HepG2 (cell line): Measurements from ENCODE around the gene HCFC1. TPM values are rescaled to one million over a fixed set of nuclear protein-coding genes. Genes with fewer than 3 reads are reported as not detected.

Source experiments
- CEBPB ChIP-seq: IDR thresholded peaks from 2 replicates; pipeline ENCODE4 v1.6.1; 2011; ENCODE audit warnings: low read depth, low read length, improper control_type of control experiment, borderline replicate concordance
- CENPT ChIP-seq: sonication (generic); formaldehyde crosslinking; IDR thresholded peaks from 2 replicates; pipeline ENCODE4 v1.8.0; 2022; ENCODE audit warnings: low read depth, mild to moderate bottlenecking, moderate library complexity, missing genetic modification reagents
- ERF ChIP-seq: IDR thresholded peaks from 2 replicates; pipeline ENCODE4 v1.6.1; 2018; ENCODE audit warnings: missing biosample characterization, missing genetic modification reagents
- FOXO1 ChIP-seq: sonication (generic); formaldehyde crosslinking; IDR thresholded peaks from 2 replicates; pipeline ENCODE4 v1.4.0; 2020; ENCODE audit warnings: missing genetic modification reagents
- KDM4B ChIP-seq: sonication (generic); formaldehyde crosslinking; IDR thresholded peaks from 2 replicates; pipeline ENCODE4 v1.4.0; 2020; ENCODE audit warnings: missing genetic modification reagents
- KLF15 ChIP-seq: sonication (generic); formaldehyde crosslinking; IDR thresholded peaks from 2 replicates; pipeline ENCODE4 v1.8.1; 2023; ENCODE audit warnings: borderline replicate concordance, mild to moderate bottlenecking, inconsistent platforms, missing genetic modification reagents, mixed read lengths
- NR2F1 ChIP-seq, 2 experiments: fragments of 450-650 bp in 1 of 2; formaldehyde crosslinking in 1 of 2; IDR thresholded peaks; 2 replicates each; pipeline versions ENCODE4 v1.5.0 to v1.6.1; 2016 to 2020; ENCODE audit warnings: mild to moderate bottlenecking in 1 of 2, missing compliant biosample characterization in 1 of 2, missing genetic modification reagents in 1 of 2, moderate library complexity in 1 of 2
- PHF5A ChIP-seq: IDR thresholded peaks from one replicate; pipeline ENCODE4 v1.6.1; 2018; ENCODE audit warnings: low read depth, missing genetic modification reagents; ENCODE audit not compliant: unreplicated experiment
- PLRG1 ChIP-seq: fragments of 450-650 bp; conservative IDR thresholded peaks from 2 replicates; pipeline ENCODE4 v1.6.1; 2016
- POGZ ChIP-seq: sonication (generic); formaldehyde crosslinking; IDR thresholded peaks from 2 replicates; pipeline ENCODE4 v1.4.0; 2020; ENCODE audit warnings: mild to moderate bottlenecking, missing genetic modification reagents
- PRPF4 ChIP-seq: fragments of 200-400 bp; formaldehyde crosslinking; IDR thresholded peaks from 2 replicates; pipeline ENCODE4 v1.6.1; 2016; ENCODE audit warnings: low read length, low read depth; ENCODE audit not compliant: poor library complexity, severe bottlenecking
- RBAK ChIP-seq: sonication (generic); formaldehyde crosslinking; IDR thresholded peaks from 2 replicates; pipeline ENCODE4 v1.5.1; 2020; ENCODE audit warnings: mild to moderate bottlenecking, missing genetic modification reagents
- RBM39 ChIP-seq: fragments of 200-400 bp; formaldehyde crosslinking; IDR thresholded peaks from one replicate; pipeline ENCODE4 v1.6.1; 2018; ENCODE audit warnings: antibody characterized with exemption, mild to moderate bottlenecking, low read depth, low read length; ENCODE audit not compliant: poor library complexity, severe bottlenecking
- SAFB2 ChIP-seq: sonication (generic); formaldehyde crosslinking; IDR thresholded peaks from 2 replicates; pipeline ENCODE4 v1.5.1; 2020; ENCODE audit warnings: missing genetic modification reagents, low read depth, mild to moderate bottlenecking, borderline replicate concordance
- SAP130 ChIP-seq: IDR thresholded peaks from 2 replicates; pipeline ENCODE4 v1.6.1; 2016; ENCODE audit warnings: low read depth
- STAG1 ChIP-seq: sonication (generic); formaldehyde crosslinking; IDR thresholded peaks from 2 replicates; pipeline ENCODE4 v1.4.0; 2020; ENCODE audit warnings: missing genetic modification reagents
- SUZ12 ChIP-seq: fragments of 150-350 bp; IDR thresholded peaks from 2 replicates; pipeline ENCODE4 v1.6.1; 2014; ENCODE audit warnings: low read depth, low read length
- YEATS2 ChIP-seq: sonication (generic); formaldehyde crosslinking; IDR thresholded peaks from 2 replicates; pipeline ENCODE4 v1.4.0; 2020; ENCODE audit warnings: missing genetic modification reagents, borderline replicate concordance
- ZNF703 ChIP-seq: sonication (generic); formaldehyde crosslinking; IDR thresholded peaks from 2 replicates; pipeline ENCODE4 v1.5.1; 2020; ENCODE audit warnings: missing genetic modification reagents, mild to moderate bottlenecking, moderate library complexity, borderline replicate concordance
- ZNF775 ChIP-seq: sonication (generic); formaldehyde crosslinking; IDR thresholded peaks from 2 replicates; pipeline ENCODE4 v1.4.0; 2020; ENCODE audit warnings: missing genetic modification reagents, mild to moderate bottlenecking, moderate library complexity, borderline replicate concordance
- ZNF878 ChIP-seq: sonication (generic); formaldehyde crosslinking; IDR thresholded peaks from 2 replicates; pipeline ENCODE4 v1.8.1; 2023; ENCODE audit warnings: mild to moderate bottlenecking, missing genetic modification reagents, moderate library complexity
- polyA plus RNA-seq, 8 experiments: library from polyadenylated mRNA; depleted of rRNA in 3 of 8; stranded (reverse) in 7 of 8; unstranded in 1 of 8; fragments of >200 nt; fragmentation: Illumina TruSeq in 4 of 8; extraction: Trizol in 4 of 8; gene quantifications; 2 replicates each; pipeline versions ENCODE4 v1.2.1 to v1.2.3, GENCODE V29; 2011 to 2016; ENCODE audit warnings: low read depth in 4 of 8, missing spikeins in 1 of 8, mixed read lengths in 1 of 8; ENCODE audit not compliant: insufficient read depth in 1 of 8
- total RNA-seq, 5 experiments: library from RNA; depleted of rRNA; stranded (reverse); fragments of >200 nt; fragmentation: Illumina TruSeq; extraction: Trizol; gene quantifications; 2 replicates each; pipeline ENCODE4 v1.2.3, GENCODE V29; 2016; ENCODE audit warnings: low read depth in 1 of 5
- TF ChIP-seq, protein P1 (sequence below): sonication (generic); formaldehyde crosslinking; IDR thresholded peaks from 2 replicates; pipeline ENCODE4 v1.5.0; 2020; ENCODE audit warnings: mild to moderate bottlenecking, low read depth, missing genetic modification reagents, borderline replicate concordance
- TF ChIP-seq, protein P2 (sequence below): sonication (generic); formaldehyde crosslinking; IDR thresholded peaks from 2 replicates; pipeline ENCODE4 v1.4.0; 2020; ENCODE audit warnings: missing genetic modification reagents
- TF ChIP-seq, protein P3 (sequence below): IDR thresholded peaks from 2 replicates; pipeline ENCODE4 v1.6.1; 2016

The HCFC1 gene
- total and polyA plus RNA-seq, 2 of the 13 experiments (the other 11 are each of a cell fraction or from before 2014, with no cell fraction given) = 5.8 to 17.8 TPM

DNA sequence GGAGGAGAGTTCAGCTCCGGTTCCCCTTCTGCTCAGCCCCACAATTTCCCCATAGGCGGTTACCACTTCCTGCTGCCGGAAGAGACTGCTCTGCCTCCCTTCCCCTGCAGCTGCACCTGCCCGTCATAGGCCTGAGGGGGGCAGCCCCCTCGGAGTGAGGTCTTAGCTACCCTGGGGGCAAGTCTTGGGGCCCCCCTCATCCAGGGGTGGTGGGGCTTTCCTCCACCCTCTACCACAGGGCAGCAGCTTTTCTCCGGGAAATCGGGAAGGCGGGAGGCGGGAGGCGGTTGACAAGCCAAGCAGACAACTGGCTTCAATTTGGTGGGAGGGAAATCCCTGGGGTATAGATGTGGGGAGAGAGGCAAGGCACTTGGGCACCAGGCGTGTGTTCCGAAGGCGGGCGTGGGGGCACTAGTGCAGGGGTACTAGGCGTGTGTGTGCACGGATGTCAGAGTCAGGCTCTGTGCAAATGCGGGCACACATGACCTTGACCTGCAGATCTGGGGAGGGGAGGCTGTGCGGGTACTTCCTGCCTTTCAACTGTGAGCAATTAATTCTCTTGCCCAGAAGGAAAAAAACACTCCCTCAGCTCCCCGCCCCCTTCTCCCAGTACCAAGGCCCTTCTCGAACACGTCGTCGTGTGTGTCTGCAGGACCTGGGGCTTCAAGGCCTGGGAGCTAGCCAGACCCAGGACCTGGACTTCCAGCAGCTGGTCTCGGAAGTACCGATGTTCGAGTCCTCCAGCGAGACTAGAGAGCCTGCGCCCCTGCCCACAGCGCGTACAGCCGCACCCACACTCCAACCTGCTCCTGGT, 44.6 kb downstream of the HCFC1 start (continued):
- TF ChIP-seq ZNF775 (no peak), SUZ12 (no peak), CEBPB (no peak), FOXO1 (CRISPR knock-in tag) (no peak), ZNF878 (CRISPR knock-in tag) (no peak), RBM39 (no peak), YEATS2 (no peak), RBAK (CRISPR knock-in tag) (no peak), SAFB2 (no peak), ERF (CRISPR knock-in tag) (no peak), ZNF703 (CRISPR knock-in tag) (no peak), PHF5A (no peak), CENPT (no peak), NR2F1 (CRISPR knock-in tag; IDR thresholded peaks at IDR 0.05) (peak in 1 of 2 experiments; percentile 46; a peak in 3 of 4 replicates), PLRG1 (no peak), KLF15 (CRISPR knock-in tag) (no peak), SAP130 (CRISPR knock-in tag) (peak; percentile 77), POGZ (CRISPR knock-in tag) (no peak), STAG1 (CRISPR knock-in tag) (no peak), PRPF4 (no peak), KDM4B (CRISPR knock-in tag) (0 out of 2 replicates have a peak, but pooled peaks have one; percentile 9)
- TF ChIP-seq, protein P1, sequence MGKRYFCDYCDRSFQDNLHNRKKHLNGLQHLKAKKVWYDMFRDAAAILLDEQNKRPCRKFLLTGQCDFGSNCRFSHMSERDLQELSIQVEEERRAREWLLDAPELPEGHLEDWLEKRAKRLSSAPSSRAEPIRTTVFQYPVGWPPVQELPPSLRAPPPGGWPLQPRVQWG (CRISPR knock-in tag) = no peak
- TF ChIP-seq, protein P2, sequence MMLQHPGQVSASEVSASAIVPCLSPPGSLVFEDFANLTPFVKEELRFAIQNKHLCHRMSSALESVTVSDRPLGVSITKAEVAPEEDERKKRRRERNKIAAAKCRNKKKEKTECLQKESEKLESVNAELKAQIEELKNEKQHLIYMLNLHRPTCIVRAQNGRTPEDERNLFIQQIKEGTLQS (CRISPR knock-in tag) = no peak
- TF ChIP-seq, protein P3, sequence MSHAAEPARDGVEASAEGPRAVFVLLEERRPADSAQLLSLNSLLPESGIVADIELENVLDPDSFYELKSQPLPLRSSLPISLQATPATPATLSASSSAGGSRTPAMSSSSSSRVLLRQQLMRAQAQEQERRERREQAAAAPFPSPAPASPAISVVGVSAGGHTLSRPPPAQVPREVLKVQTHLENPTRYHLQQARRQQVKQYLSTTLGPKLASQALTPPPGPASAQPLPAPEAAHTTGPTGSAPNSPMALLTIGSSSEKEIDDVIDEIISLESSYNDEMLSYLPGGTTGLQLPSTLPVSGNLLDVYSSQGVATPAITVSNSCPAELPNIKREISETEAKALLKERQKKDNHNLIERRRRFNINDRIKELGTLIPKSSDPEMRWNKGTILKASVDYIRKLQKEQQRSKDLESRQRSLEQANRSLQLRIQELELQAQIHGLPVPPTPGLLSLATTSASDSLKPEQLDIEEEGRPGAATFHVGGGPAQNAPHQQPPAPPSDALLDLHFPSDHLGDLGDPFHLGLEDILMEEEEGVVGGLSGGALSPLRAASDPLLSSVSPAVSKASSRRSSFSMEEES = no peak
